NB4 (cell line): Measurements from ENCODE around the gene NSFL1C.

Source experiments
- POLR2A ChIP-seq: IDR thresholded peaks from 2 replicates; pipeline ENCODE4 v1.6.1; 2011; ENCODE audit warnings: mild to moderate bottlenecking; ENCODE audit not compliant: insufficient read length; ENCODE audit errors: extremely low read depth
- TF ChIP-seq, protein P1 (sequence below): IDR thresholded peaks from one replicate; pipeline ENCODE4 v1.5.1; 2012; ENCODE audit warnings: low read depth, low read length
- TF ChIP-seq, protein P2 (sequence below): IDR thresholded peaks from 2 replicates; pipeline ENCODE4 v1.6.1; 2011; ENCODE audit warnings: low read depth, low read length

DNA sequence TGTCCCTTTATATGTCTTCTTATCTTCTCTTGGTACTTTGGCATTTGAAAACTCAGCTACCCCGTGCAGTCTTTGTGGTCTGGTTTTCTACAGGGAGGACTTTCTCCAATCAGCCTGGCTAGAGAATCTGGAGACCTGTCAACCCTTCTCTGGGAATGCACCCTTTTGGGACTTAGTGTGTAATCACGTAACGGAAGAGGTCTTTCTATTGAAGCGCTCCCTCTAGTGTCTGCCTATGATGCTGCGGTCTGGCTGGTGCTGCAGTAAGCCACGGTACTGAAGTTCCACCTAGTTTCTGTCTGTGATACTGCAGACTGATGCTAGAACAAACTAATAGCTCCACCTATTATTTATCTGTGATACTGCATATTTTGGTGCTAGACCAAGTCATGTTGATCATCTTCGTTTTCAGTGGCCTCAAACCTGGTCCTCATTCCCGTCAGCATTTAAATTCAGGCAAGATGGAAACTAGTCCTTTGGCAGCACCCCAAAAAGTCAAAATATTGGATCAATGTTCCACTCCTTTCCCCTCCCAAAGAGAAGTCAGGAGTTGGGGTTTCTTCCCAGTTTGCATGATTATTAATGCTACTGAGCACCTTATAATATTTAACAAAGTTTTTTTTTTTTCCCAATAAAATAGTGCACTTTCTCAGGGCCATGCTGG, 37.0 kb upstream of the NSFL1C start:
- TF ChIP-seq, protein P1, sequence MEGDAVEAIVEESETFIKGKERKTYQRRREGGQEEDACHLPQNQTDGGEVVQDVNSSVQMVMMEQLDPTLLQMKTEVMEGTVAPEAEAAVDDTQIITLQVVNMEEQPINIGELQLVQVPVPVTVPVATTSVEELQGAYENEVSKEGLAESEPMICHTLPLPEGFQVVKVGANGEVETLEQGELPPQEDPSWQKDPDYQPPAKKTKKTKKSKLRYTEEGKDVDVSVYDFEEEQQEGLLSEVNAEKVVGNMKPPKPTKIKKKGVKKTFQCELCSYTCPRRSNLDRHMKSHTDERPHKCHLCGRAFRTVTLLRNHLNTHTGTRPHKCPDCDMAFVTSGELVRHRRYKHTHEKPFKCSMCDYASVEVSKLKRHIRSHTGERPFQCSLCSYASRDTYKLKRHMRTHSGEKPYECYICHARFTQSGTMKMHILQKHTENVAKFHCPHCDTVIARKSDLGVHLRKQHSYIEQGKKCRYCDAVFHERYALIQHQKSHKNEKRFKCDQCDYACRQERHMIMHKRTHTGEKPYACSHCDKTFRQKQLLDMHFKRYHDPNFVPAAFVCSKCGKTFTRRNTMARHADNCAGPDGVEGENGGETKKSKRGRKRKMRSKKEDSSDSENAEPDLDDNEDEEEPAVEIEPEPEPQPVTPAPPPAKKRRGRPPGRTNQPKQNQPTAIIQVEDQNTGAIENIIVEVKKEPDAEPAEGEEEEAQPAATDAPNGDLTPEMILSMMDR = peak; percentile 99
- no peak for TF ChIP-seq POLR2A
- TF ChIP-seq, protein P2, sequence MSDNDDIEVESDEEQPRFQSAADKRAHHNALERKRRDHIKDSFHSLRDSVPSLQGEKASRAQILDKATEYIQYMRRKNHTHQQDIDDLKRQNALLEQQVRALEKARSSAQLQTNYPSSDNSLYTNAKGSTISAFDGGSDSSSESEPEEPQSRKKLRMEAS = no peak; the same call in 1 of the 2 replicates
